Measurements from ENCODE around the gene KDF1. TPM values are rescaled to one million over a fixed set of nuclear protein-coding genes. Genes with fewer than 3 reads are reported as not detected.

The KDF1 gene
- total and polyA plus RNA-seq, 2 of the 13 experiments (the other 11 are each of a cell fraction or from before 2014, with no cell fraction given) = 1.9 to 4.9 TPM

DNA sequence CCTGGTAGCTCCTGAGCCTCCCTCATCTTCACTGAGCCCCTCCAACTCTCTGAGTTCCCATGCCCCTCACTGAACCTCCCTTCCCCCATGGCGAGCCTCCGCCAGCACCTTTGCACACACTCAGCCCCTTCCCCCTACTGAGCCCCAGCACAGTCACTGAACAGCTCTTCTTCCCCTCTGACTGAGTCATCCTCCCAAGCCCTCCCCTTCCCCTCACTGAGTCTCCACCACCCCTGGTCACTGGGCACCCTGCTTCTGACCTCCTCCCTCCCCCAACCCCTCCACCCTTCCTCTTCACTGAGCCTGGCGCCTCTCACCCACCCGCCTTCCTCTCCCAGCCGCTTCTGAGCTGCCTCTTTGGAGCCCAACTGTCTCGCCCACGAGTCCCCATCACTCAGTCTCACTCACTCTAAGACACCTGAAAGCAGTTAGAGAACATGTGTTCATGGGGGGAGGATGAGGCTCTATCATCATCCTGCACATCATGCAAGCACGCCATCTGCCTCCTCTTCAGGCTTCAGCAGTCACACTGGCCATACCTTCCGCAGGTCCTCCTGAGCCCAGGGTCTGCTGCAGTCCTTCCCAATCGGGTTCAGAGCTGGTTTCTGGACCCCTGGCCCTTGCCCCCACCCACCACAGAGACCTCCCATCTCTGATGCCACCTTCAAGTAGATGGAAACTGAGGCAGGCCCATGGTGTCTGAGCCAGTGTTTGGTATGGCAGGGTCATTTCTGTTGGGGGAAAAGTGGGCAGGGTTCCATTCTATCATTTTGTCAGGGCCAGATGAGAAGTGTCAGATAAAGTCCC lies 31.2 kb upstream of the KDF1 start (continued):
- TF ChIP-seq, protein P1, sequence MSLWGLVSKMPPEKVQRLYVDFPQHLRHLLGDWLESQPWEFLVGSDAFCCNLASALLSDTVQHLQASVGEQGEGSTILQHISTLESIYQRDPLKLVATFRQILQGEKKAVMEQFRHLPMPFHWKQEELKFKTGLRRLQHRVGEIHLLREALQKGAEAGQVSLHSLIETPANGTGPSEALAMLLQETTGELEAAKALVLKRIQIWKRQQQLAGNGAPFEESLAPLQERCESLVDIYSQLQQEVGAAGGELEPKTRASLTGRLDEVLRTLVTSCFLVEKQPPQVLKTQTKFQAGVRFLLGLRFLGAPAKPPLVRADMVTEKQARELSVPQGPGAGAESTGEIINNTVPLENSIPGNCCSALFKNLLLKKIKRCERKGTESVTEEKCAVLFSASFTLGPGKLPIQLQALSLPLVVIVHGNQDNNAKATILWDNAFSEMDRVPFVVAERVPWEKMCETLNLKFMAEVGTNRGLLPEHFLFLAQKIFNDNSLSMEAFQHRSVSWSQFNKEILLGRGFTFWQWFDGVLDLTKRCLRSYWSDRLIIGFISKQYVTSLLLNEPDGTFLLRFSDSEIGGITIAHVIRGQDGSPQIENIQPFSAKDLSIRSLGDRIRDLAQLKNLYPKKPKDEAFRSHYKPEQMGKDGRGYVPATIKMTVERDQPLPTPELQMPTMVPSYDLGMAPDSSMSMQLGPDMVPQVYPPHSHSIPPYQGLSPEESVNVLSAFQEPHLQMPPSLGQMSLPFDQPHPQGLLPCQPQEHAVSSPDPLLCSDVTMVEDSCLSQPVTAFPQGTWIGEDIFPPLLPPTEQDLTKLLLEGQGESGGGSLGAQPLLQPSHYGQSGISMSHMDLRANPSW (CRISPR knock-in tag; IDR thresholded peaks at IDR 0.05; ENCODE audit: borderline replicate concordance) = no peak
- peak; percentile 43 for TF ChIP-seq SRSF1 (optimal IDR thresholded peaks at IDR 0.05; ENCODE audit: low read depth, low read length)
- no peak; the same call in 1 of the 2 replicates for TF ChIP-seq RAD21 (CRISPR knock-in tag; IDR thresholded peaks at IDR 0.05)
- TF ChIP-seq ATF1 (CRISPR knock-in tag; IDR thresholded peaks at IDR 0.05) = no peak
- no peak; the same call in 1 of the 2 replicates for TF ChIP-seq GATA4 (IDR thresholded peaks at IDR 0.05; ENCODE audit: borderline replicate concordance, low read depth)
- TF ChIP-seq ZNF598 (CRISPR knock-in tag; IDR thresholded peaks at IDR 0.05; ENCODE audit: borderline replicate concordance) = 0 out of 2 replicates have a peak, but pooled peaks have one; percentile 30
- no peak for TF ChIP-seq BHLHE40 (IDR thresholded peaks at IDR 0.05; ENCODE audit: low read length)
- no peak for TF ChIP-seq ZNF234 (CRISPR knock-in tag; conservative IDR thresholded peaks at IDR 0.05)
- 0 out of 2 replicates have a peak, but pooled peaks have one; percentile 10 for TF ChIP-seq HHEX (CRISPR knock-in tag; IDR thresholded peaks at IDR 0.05)
- TF ChIP-seq ZNF878 (CRISPR knock-in tag; IDR thresholded peaks at IDR 0.05) = no peak
- TF ChIP-seq, protein P2, sequence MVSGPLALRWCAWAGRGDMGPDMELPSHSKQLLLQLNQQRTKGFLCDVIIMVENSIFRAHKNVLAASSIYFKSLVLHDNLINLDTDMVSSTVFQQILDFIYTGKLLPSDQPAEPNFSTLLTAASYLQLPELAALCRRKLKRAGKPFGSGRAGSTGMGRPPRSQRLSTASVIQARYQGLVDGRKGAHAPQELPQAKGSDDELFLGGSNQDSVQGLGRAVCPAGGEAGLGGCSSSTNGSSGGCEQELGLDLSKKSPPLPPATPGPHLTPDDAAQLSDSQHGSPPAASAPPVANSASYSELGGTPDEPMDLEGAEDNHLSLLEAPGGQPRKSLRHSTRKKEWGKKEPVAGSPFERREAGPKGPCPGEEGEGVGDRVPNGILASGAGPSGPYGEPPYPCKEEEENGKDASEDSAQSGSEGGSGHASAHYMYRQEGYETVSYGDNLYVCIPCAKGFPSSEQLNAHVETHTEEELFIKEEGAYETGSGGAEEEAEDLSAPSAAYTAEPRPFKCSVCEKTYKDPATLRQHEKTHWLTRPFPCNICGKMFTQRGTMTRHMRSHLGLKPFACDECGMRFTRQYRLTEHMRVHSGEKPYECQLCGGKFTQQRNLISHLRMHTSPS (CRISPR knock-in tag; IDR thresholded peaks at IDR 0.05; ENCODE audit: low read depth) = peak; percentile 89
- TF ChIP-seq, protein P3, sequence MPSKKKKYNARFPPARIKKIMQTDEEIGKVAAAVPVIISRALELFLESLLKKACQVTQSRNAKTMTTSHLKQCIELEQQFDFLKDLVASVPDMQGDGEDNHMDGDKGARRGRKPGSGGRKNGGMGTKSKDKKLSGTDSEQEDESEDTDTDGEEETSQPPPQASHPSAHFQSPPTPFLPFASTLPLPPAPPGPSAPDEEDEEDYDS (CRISPR knock-in tag; IDR thresholded peaks at IDR 0.05) = peak; percentile 57; the same call in 1 of the 2 replicates
- TF ChIP-seq ZNF570 (CRISPR knock-in tag; IDR thresholded peaks at IDR 0.05; ENCODE audit: borderline replicate concordance) = no peak
- TF ChIP-seq, protein P4, sequence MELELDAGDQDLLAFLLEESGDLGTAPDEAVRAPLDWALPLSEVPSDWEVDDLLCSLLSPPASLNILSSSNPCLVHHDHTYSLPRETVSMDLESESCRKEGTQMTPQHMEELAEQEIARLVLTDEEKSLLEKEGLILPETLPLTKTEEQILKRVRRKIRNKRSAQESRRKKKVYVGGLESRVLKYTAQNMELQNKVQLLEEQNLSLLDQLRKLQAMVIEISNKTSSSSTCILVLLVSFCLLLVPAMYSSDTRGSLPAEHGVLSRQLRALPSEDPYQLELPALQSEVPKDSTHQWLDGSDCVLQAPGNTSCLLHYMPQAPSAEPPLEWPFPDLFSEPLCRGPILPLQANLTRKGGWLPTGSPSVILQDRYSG (CRISPR knock-in tag; IDR thresholded peaks at IDR 0.05) = no peak
- no peak for TF ChIP-seq TCF7L2 (IDR thresholded peaks at IDR 0.05; ENCODE audit: low read depth, low read length)
- TF ChIP-seq U2AF2 (IDR thresholded peaks at IDR 0.05; ENCODE audit: low read depth, low read length) = 0 out of 2 replicates have a peak, but pooled peaks have one; percentile 48
- TF ChIP-seq, protein P5, sequence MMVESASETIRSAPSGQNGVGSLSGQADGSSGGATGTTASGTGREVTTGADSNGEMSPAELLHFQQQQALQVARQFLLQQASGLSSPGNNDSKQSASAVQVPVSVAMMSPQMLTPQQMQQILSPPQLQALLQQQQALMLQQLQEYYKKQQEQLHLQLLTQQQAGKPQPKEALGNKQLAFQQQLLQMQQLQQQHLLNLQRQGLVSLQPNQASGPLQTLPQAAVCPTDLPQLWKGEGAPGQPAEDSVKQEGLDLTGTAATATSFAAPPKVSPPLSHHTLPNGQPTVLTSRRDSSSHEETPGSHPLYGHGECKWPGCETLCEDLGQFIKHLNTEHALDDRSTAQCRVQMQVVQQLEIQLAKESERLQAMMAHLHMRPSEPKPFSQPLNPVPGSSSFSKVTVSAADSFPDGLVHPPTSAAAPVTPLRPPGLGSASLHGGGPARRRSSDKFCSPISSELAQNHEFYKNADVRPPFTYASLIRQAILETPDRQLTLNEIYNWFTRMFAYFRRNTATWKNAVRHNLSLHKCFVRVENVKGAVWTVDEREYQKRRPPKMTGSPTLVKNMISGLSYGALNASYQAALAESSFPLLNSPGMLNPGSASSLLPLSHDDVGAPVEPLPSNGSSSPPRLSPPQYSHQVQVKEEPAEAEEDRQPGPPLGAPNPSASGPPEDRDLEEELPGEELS (CRISPR knock-in tag; IDR thresholded peaks at IDR 0.05) = peak; percentile 73; the same call in 1 of the 2 replicates
- peak; percentile 81; the same call in 1 of the 2 replicates for TF ChIP-seq FOSL1 (CRISPR knock-in tag; IDR thresholded peaks at IDR 0.05; ENCODE audit: borderline replicate concordance)
- no peak; the same call in 1 of the 2 replicates for TF ChIP-seq SP4 (CRISPR knock-in tag; IDR thresholded peaks at IDR 0.05)
- peak; percentile 71 for TF ChIP-seq TAF1 (CRISPR knock-in tag; IDR thresholded peaks at IDR 0.05)
- no peak for TF ChIP-seq SIN3B (IDR thresholded peaks at IDR 0.05; ENCODE audit: low read length)
- no peak for TF ChIP-seq TCF7 (IDR thresholded peaks at IDR 0.05; ENCODE audit: low read depth)
- peak; percentile 93 for TF ChIP-seq JUN (CRISPR knock-in tag; IDR thresholded peaks at IDR 0.05)
